Parathyroid adenoma (tissue), 2 donors: ENCODE results near the gene STN1.

Source experiments
- H2AFZ ChIP-seq: fragments of 300-600 bp; sonication (generic); one replicate; pipeline ENCODE4 v1.7.0; 2017; ENCODE audit warnings: antibody characterized with exemption, mild to moderate bottlenecking
- H3K27ac ChIP-seq: fragments of 300-600 bp; sonication (generic); one replicate; pipeline ENCODE4 v1.7.0; 2017
- H3K27me3 ChIP-seq: fragments of 300-600 bp; sonication (generic); one replicate; pipeline ENCODE4 v1.7.0; 2017; ENCODE audit warnings: low read length; ENCODE audit not compliant: control insufficient read depth, insufficient read depth
- H3K36me3 ChIP-seq: fragments of 300-600 bp; sonication (generic); one replicate; pipeline ENCODE4 v1.7.0; 2017; ENCODE audit warnings: low read length; ENCODE audit not compliant: control insufficient read depth, insufficient read depth
- H3K4me1 ChIP-seq: fragments of 300-600 bp; sonication (generic); one replicate; pipeline ENCODE4 v1.7.0; 2017; ENCODE audit warnings: control low read depth
- H3K4me2 ChIP-seq: fragments of 300-600 bp; sonication (generic); one replicate; pipeline ENCODE4 v1.7.0; 2017; ENCODE audit warnings: low read length
- H3K4me3 ChIP-seq: fragments of 300-600 bp; sonication (generic); one replicate; pipeline ENCODE4 v1.7.0; 2017; ENCODE audit warnings: low read depth, low read length
- H3K79me2 ChIP-seq: fragments of 300-600 bp; sonication (generic); one replicate; pipeline ENCODE4 v1.7.0; 2017; ENCODE audit warnings: control low read depth
- H3K9ac ChIP-seq: fragments of 300-600 bp; sonication (generic); one replicate; pipeline ENCODE4 v1.7.0; 2017; ENCODE audit warnings: mild to moderate bottlenecking
- H3K9me3 ChIP-seq: fragments of 300-600 bp; sonication (generic); one replicate; pipeline ENCODE4 v1.7.0; 2017; ENCODE audit warnings: low read length; ENCODE audit not compliant: control insufficient read depth
- CTCF ChIP-seq: fragments of 300-600 bp; sonication (generic); IDR thresholded peaks from one replicate; pipeline ENCODE4 v1.7.0; 2017; ENCODE audit warnings: antibody characterized with exemption, mild to moderate bottlenecking
- donor health status: primary hyperparathyroidism.

Gene STN1

GRCh38 chr10:103841519-103841918 is 76.5 kb downstream of the STN1 start:
- Histone ChIP-seq H3K27ac (no peak overlapping the region), H2AFZ (no peak overlapping the region), H3K36me3 (no peaks in the 10 kb centered on the region), H3K9me3 (no peaks in the 10 kb centered on the region), H3K9ac (no peak overlapping the region), H3K4me2 (no peak overlapping the region), H3K79me2 (no peaks in the 10 kb centered on the region), H3K4me3 (no peak overlapping the region), H3K4me1 (no peaks in the 10 kb centered on the region), H3K27me3 (no peaks in the 10 kb centered on the region)
- TF ChIP-seq CTCF = no peak

- Histone ChIP-seq H3K4me3 (no peak overlapping the region), H3K36me3 (no peaks in the 10 kb centered on the region), H2AFZ (no peak overlapping the region), H3K79me2 (no peaks in the 10 kb centered on the region), H3K9me3 (no peaks in the 10 kb centered on the region), H3K4me2 (no peak overlapping the region), H3K27ac (no peak overlapping the region), H3K9ac (no peak overlapping the region), H3K4me1 (no peaks in the 10 kb centered on the region), H3K27me3 (no peaks in the 10 kb centered on the region)
- no peak for TF ChIP-seq CTCF
These were observed 77.3 kb downstream of the STN1 start for GRCh38 chr10:103840740-103841070.

GRCh38 chr10:103839872-103840739 is 77.9 kb downstream of the STN1 start:
- no peak overlapping the region for H3K4me3 ChIP-seq
- H3K27ac ChIP-seq = no peak overlapping the region

GRCh38 chr10:103839519-103839871 is 78.5 kb downstream of the STN1 start:
- Histone ChIP-seq H3K79me2 (no peaks in the 10 kb centered on the region), H3K36me3 (no peaks in the 10 kb centered on the region), H3K27ac (no peak overlapping the region), H3K27me3 (no peaks in the 10 kb centered on the region), H3K4me3 (no peak overlapping the region), H3K9me3 (no peaks in the 10 kb centered on the region), H3K9ac (no peak overlapping the region), H3K4me1 (no peaks in the 10 kb centered on the region), H3K4me2 (no peak overlapping the region), H2AFZ (no peak overlapping the region)
- TF ChIP-seq CTCF = no peak

More at GRCh38 chr10:103839872-103840739, 77.9 kb downstream of the STN1 start:
- Histone ChIP-seq H3K27me3 (no peaks in the 10 kb centered on the region), H3K36me3 (no peaks in the 10 kb centered on the region), H3K9me3 (no peaks in the 10 kb centered on the region), H3K4me2 (no peak overlapping the region), H3K79me2 (no peaks in the 10 kb centered on the region), H3K4me1 (no peaks in the 10 kb centered on the region), H2AFZ (no peak overlapping the region), H3K9ac (no peak overlapping the region)
- TF ChIP-seq CTCF = no peak
